Measurements from ENCODE around the gene IQCK. TPM values are rescaled to one million over a fixed set of nuclear protein-coding genes. Genes with fewer than 3 reads are reported as not detected.
A peak's percentile ranks its signal among the peaks of the same experiment; 100 is the strongest.

IQCK gene
- polyA plus RNA-seq, 4 donors = 1.1 to 12.6 (median 5.1) TPM

DNA sequence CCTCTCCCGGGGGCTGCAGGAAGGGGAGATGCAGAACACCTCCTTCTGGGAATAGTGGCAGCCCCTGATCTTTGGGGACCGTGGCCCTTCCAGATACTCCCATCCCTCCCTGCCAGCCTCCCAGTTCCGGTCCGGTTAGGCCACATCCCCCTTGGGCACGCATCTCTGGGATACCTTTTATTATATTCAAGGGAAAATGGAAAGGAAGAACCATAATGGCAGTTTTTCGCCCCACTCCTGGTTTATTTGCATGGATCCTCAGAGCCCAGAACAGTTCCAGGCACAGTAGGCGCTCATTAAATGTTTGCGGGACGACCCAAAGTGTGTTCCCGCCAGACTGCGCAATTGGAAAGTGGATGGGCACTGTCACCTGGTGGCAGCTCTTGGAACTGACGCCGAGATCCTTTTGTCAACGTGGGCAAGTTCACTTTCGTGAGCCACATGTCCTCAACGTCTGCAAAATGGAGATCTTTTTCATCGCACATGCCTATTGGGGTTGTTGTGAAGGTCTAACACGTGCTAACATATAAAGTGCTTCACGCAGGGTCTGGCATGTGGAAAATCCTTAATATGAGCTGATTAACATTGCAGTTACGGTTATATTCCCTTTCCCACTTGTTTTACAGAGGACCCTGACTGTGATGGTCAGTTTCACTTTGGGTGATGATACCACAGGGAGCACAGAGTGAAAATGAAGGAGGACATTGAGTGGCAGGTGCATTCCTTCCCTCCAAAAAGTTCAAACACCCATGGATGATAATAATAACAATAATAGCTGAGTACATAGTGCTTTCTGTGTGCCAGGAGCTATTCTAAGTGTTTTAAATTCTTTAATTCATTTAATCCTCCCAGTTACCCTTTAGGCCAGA lies 168.2 kb downstream of the IQCK start:
- H3K4me1 ChIP-seq (ENCODE audit: control insufficient read depth in 3 of 3, insufficient read depth in 2 of 3, low read depth in 1 of 3, low read length in 2 of 3) = peaks cover 0 to 19% (median 2%) of the 10 kb centered on the region in 3 donors
- no peaks in the 10 kb centered on the region for H3K9me3 ChIP-seq (ENCODE audit: control insufficient read depth in 2 of 2, insufficient read depth in 1 of 2, low read depth in 1 of 2, low read length in 1 of 2)
- H3K36me3 ChIP-seq (ENCODE audit: control insufficient read depth in 3 of 3, insufficient read depth in 2 of 3, low read depth in 1 of 3, low read length in 3 of 3) = peaks cover 0 to 6% (median 0%) of the 10 kb centered on the region in 3 donors
- 5 to 7% (median 6%) methylated on average over 19 to 20 of the region's 20 CpGs for WGBS, 3 donors
- no peak overlapping the region for H3K27ac ChIP-seq (ENCODE audit: low read depth in 1 of 3, low read length in 2 of 3)
- peaks cover 0 to 8% (median 0%) of the 10 kb centered on the region in 3 donors for H3K27me3 ChIP-seq (ENCODE audit: control insufficient read depth in 3 of 3, insufficient read depth in 3 of 3, low read length in 3 of 3)
- no peak for FAIRE-seq
- peak; percentile 69 to 85 for DNase-seq
- H3K4me3 ChIP-seq (ENCODE audit: low read depth in 1 of 3, low read length in 3 of 3) = peak overlapping the region in 1 of 3 donors; percentile 62

DNA sequence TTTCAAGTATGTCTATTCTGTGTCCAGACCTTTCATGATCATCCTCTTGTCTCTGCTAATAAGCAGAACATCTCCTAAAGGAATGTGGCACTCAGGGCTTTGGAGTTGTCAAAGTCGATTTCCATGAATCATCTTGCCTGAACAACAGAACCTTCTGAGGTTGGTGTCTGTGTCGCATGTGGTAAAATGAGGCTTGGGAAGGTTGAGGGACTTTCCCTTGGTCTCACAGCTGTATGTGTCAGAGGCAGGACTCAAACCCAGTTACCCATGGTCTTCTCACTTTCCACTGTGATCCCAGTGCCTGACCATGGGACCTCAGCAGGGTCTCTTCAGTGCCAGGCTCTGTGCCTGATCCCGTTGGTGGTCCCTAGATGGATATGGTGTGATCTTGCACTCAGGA lies 170.8 kb downstream of the IQCK start:
- FAIRE-seq = no peak
- WGBS, 3 donors = 80 to 83% (median 81%) methylated on average over 3 of the region's 3 CpGs
- Histone ChIP-seq H3K4me3 (ENCODE audit: low read depth in 1 of 3, low read length in 3 of 3) (no peak overlapping the region), H3K9me3 (ENCODE audit: control insufficient read depth in 2 of 2, insufficient read depth in 1 of 2, low read depth in 1 of 2, low read length in 1 of 2) (no peaks in the 10 kb centered on the region), H3K27me3 (ENCODE audit: control insufficient read depth in 3 of 3, insufficient read depth in 3 of 3, low read length in 3 of 3) (peaks cover 0 to 8% (median 0%) of the 10 kb centered on the region in 3 donors), H3K36me3 (ENCODE audit: control insufficient read depth in 3 of 3, insufficient read depth in 2 of 3, low read depth in 1 of 3, low read length in 3 of 3) (no peaks in the 10 kb centered on the region), H3K4me1 (ENCODE audit: control insufficient read depth in 3 of 3, insufficient read depth in 2 of 3, low read depth in 1 of 3, low read length in 2 of 3) (peaks cover 0 to 8% (median 0%) of the 10 kb centered on the region in 3 donors), H3K27ac (ENCODE audit: low read depth in 1 of 3, low read length in 2 of 3) (no peak overlapping the region)
- DNase-seq = no peak

DNA sequence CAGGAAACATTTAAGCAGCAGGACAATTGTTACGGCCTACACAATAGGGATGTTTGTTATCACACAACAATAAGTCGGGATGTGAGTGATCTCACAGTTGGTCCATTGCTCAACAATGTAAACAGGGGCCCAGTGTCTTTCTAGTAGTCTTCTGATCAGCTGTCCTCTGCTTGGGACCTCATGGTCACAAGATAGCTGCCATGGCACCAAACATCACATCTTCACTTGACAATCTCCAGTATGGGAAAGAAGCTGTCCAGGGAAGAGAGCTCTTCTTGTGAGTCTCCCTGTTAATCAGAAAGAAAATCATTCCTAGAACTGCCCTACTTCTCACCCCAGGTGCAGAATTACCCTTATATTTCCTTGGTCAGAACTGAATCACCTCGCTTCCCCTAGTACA lies 172.8 kb downstream of the IQCK start:
- Histone ChIP-seq H3K4me3 (ENCODE audit: low read depth in 1 of 3, low read length in 3 of 3) (no peak overlapping the region), H3K27ac (ENCODE audit: low read depth in 1 of 3, low read length in 2 of 3) (no peak overlapping the region), H3K9me3 (ENCODE audit: control insufficient read depth in 2 of 2, insufficient read depth in 1 of 2, low read depth in 1 of 2, low read length in 1 of 2) (no peaks in the 10 kb centered on the region), H3K36me3 (ENCODE audit: control insufficient read depth in 3 of 3, insufficient read depth in 2 of 3, low read depth in 1 of 3, low read length in 3 of 3) (no peaks in the 10 kb centered on the region), H3K4me1 (ENCODE audit: control insufficient read depth in 3 of 3, insufficient read depth in 2 of 3, low read depth in 1 of 3, low read length in 2 of 3) (no peaks in the 10 kb centered on the region), H3K27me3 (ENCODE audit: control insufficient read depth in 3 of 3, insufficient read depth in 3 of 3, low read length in 3 of 3) (peaks cover 0 to 1% (median 0%) of the 10 kb centered on the region in 3 donors)
- 84 to 97% (median 85%) methylated on average over 3 of the region's 3 CpGs for WGBS, 3 donors
- no peak for FAIRE-seq
- no peak for DNase-seq

DNA sequence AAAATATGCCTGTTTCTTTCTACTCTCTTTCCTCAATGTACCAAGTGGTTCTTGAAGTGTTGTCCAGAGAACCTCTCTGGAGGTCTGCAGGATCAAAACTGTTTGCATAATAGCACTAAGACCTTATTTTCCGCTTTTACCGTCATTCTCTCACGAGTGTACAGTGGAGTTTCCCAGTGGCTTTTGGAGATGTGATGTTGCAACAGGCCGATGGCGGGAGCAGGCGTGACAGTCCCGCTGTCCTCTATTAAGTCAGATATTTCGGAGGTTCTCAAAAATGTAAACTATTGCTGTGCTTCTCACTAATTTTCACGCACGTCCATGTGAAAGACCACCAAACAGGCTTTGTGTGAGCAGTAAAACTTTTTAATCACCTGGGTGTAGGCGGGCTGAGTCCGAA lies 174.8 kb downstream of the IQCK start:
- no peaks in the 10 kb centered on the region for H3K9me3 ChIP-seq (ENCODE audit: control insufficient read depth in 2 of 2, insufficient read depth in 1 of 2, low read depth in 1 of 2, low read length in 1 of 2)
- FAIRE-seq = no peak
- no peaks in the 10 kb centered on the region for H3K27me3 ChIP-seq (ENCODE audit: control insufficient read depth in 3 of 3, insufficient read depth in 3 of 3, low read length in 3 of 3)
- no peak overlapping the region for H3K27ac ChIP-seq (ENCODE audit: low read depth in 1 of 3, low read length in 2 of 3)
- no peak overlapping the region for H3K4me3 ChIP-seq (ENCODE audit: low read depth in 1 of 3, low read length in 3 of 3)
- 88 to 91% (median 91%) methylated on average over 12 of the region's 12 CpGs for WGBS, 3 donors
- no peaks in the 10 kb centered on the region for H3K36me3 ChIP-seq (ENCODE audit: control insufficient read depth in 3 of 3, insufficient read depth in 2 of 3, low read depth in 1 of 3, low read length in 3 of 3)
- H3K4me1 ChIP-seq (ENCODE audit: control insufficient read depth in 3 of 3, insufficient read depth in 2 of 3, low read depth in 1 of 3, low read length in 2 of 3) = no peaks in the 10 kb centered on the region
- no peak for DNase-seq

DNA sequence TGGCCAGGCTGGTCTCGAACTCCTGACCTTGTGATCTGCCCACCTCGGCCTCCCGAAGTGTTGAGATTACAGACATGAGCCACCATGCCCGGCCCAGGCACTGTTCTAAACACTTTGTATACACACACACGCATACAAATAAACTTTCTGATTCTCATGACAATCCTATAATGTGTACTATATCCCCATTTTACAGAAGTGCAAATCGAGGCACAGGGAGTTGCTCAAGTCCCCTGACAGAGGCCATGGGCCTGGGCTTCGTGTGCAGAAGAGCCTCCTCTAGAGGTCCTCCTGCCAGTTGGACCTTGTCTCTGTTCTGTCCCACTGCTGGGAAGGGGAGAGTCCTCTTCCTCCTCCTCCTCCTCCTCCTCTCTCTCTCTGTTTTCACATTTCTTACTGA lies 176.5 kb downstream of the IQCK start:
- no peak overlapping the region for H3K4me3 ChIP-seq (ENCODE audit: low read depth in 1 of 3, low read length in 3 of 3)
- no peak for FAIRE-seq
- H3K4me1 ChIP-seq (ENCODE audit: control insufficient read depth in 3 of 3, insufficient read depth in 2 of 3, low read depth in 1 of 3, low read length in 2 of 3) = no peaks in the 10 kb centered on the region
- no peak for DNase-seq
- H3K9me3 ChIP-seq (ENCODE audit: control insufficient read depth in 2 of 2, insufficient read depth in 1 of 2, low read depth in 1 of 2, low read length in 1 of 2) = no peaks in the 10 kb centered on the region
- no peak overlapping the region for H3K27ac ChIP-seq (ENCODE audit: low read depth in 1 of 3, low read length in 2 of 3)
- H3K36me3 ChIP-seq (ENCODE audit: control insufficient read depth in 3 of 3, insufficient read depth in 2 of 3, low read depth in 1 of 3, low read length in 3 of 3) = no peaks in the 10 kb centered on the region
- WGBS, 3 donors = 79 to 85% (median 82%) methylated on average over 7 of the region's 7 CpGs
- no peaks in the 10 kb centered on the region for H3K27me3 ChIP-seq (ENCODE audit: control insufficient read depth in 3 of 3, insufficient read depth in 3 of 3, low read length in 3 of 3)

DNA sequence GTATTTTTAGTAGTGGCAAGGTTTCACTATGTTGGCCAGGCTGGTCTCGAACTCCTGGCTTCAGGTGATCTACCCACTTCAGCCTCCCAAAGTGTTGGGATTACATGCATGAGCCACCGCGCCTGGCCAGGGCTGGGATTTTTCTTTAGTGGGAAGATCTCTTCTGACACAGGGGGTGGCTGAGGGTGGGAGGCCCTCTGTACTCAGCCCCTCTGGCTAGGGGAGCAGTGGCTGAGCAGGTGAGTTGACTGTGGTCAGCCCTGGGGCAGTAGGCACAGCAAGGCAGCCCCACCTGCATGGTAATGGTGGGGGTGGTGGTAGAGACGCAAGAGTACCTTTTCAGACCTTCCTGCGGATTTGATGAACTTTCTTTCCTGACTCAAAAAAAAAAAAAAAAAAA lies 178.9 kb downstream of the IQCK start:
- FAIRE-seq (no peak), DNase-seq (no peak)
- H3K36me3 ChIP-seq (ENCODE audit: control insufficient read depth in 3 of 3, insufficient read depth in 2 of 3, low read depth in 1 of 3, low read length in 3 of 3) = no peaks in the 10 kb centered on the region
- 78 to 91% (median 89%) methylated on average over 5 of the region's 5 CpGs for WGBS, 3 donors
- no peaks in the 10 kb centered on the region for H3K9me3 ChIP-seq (ENCODE audit: control insufficient read depth in 2 of 2, insufficient read depth in 1 of 2, low read depth in 1 of 2, low read length in 1 of 2)
- H3K27me3 ChIP-seq (ENCODE audit: control insufficient read depth in 3 of 3, insufficient read depth in 3 of 3, low read length in 3 of 3) = no peaks in the 10 kb centered on the region
- no peak overlapping the region for H3K4me3 ChIP-seq (ENCODE audit: low read depth in 1 of 3, low read length in 3 of 3)
- H3K27ac ChIP-seq (ENCODE audit: low read depth in 1 of 3, low read length in 2 of 3) = no peak overlapping the region
- H3K4me1 ChIP-seq (ENCODE audit: control insufficient read depth in 3 of 3, insufficient read depth in 2 of 3, low read depth in 1 of 3, low read length in 2 of 3) = no peaks in the 10 kb centered on the region

DNA sequence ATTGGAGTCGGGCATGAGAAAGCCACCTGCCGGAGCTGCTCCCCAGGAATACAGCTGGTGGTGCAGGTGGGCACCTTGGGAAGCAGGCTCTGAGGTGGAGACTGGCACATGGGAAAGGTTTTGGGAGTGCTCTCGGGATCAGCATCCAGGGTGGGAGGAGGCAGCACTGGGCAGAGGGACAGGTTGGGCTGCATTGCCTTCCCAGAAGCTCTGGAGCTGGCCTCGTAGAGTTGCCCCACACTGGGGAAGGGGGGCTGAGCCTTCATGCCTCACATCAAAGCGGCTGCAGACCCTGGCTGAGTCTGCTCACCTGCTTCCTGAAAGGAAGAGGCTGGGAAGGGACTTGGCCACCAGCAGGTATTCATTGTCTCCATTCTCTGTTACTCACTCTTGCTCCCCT lies 180.1 kb downstream of the IQCK start:
- Histone ChIP-seq H3K4me3 (ENCODE audit: low read depth in 1 of 3, low read length in 3 of 3) (no peak overlapping the region), H3K4me1 (ENCODE audit: control insufficient read depth in 3 of 3, insufficient read depth in 2 of 3, low read depth in 1 of 3, low read length in 2 of 3) (no peaks in the 10 kb centered on the region), H3K36me3 (ENCODE audit: control insufficient read depth in 3 of 3, insufficient read depth in 2 of 3, low read depth in 1 of 3, low read length in 3 of 3) (no peaks in the 10 kb centered on the region), H3K27ac (ENCODE audit: low read depth in 1 of 3, low read length in 2 of 3) (no peak overlapping the region), H3K9me3 (ENCODE audit: control insufficient read depth in 2 of 2, insufficient read depth in 1 of 2, low read depth in 1 of 2, low read length in 1 of 2) (no peaks in the 10 kb centered on the region), H3K27me3 (ENCODE audit: control insufficient read depth in 3 of 3, insufficient read depth in 3 of 3, low read length in 3 of 3) (no peaks in the 10 kb centered on the region)
- no peak for FAIRE-seq
- 69 to 81% (median 74%) methylated on average over 5 of the region's 5 CpGs for WGBS, 3 donors
- DNase-seq = no peak

DNA sequence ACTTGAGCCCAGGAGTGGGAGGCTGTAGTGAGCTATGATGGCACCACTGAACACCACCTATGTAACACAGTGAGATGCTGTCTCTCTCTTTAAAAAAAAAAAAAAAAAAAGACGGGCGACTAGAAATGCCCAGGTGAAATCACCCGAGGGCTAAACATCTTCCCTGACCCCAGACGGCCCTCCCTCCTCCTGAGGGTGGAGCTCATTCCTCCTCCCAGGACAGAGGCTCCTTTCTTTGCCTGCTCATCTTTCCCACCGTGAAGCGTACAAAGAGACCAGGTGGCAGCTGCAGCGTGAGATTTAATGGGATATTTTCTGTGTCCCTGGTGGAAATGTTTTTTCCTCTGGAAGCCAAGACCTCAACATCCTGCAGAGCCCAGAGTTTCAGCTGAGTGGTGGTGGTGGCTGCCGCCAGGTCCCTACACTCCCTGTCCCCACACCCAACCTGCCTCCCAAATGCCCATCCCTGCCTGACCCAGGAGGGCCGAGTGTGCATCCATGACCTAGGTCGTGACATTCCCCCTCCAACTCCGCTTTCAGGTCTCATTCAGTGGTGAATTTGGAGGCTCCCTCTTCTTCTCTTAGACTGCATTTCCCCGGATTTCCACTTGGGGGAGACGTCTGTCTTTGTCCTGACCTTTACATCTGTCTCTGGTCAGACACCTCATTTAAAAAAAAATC lies 181.0 kb downstream of the IQCK start:
- WGBS, 3 donors = 6 to 14% (median 7%) methylated on average over 11 to 13 of the region's 13 CpGs
- no peak overlapping the region for H3K27ac ChIP-seq (ENCODE audit: low read depth in 1 of 3, low read length in 2 of 3)
- H3K9me3 ChIP-seq (ENCODE audit: control insufficient read depth in 2 of 2, insufficient read depth in 1 of 2, low read depth in 1 of 2, low read length in 1 of 2) = no peaks in the 10 kb centered on the region
- no peaks in the 10 kb centered on the region for H3K27me3 ChIP-seq (ENCODE audit: control insufficient read depth in 3 of 3, insufficient read depth in 3 of 3, low read length in 3 of 3)
- H3K4me1 ChIP-seq (ENCODE audit: control insufficient read depth in 3 of 3, insufficient read depth in 2 of 3, low read depth in 1 of 3, low read length in 2 of 3) = no peaks in the 10 kb centered on the region
- H3K4me3 ChIP-seq (ENCODE audit: low read depth in 1 of 3, low read length in 3 of 3) = no peak overlapping the region
- FAIRE-seq (no peak), DNase-seq (peak; percentile 52 to 53)
- H3K36me3 ChIP-seq (ENCODE audit: control insufficient read depth in 3 of 3, insufficient read depth in 2 of 3, low read depth in 1 of 3, low read length in 3 of 3) = no peaks in the 10 kb centered on the region

Data from small intestine (tissue), 7 donors.